ENCODE data around the gene SERPINA6. TPM values are rescaled to one million over a fixed set of nuclear protein-coding genes. Genes with fewer than 3 reads are reported as not detected.

SERPINA6 gene
- total RNA-seq, 1 donor from 2014 or later, result not detected

GRCh38 chr14:94367347-94368242 is 44.5 kb upstream of the SERPINA6 start:
- no peak overlapping the region for H3K27ac Mint-ChIP-seq
- H3K4me3 Mint-ChIP-seq, result no peak overlapping the region
- no peaks in the 10 kb centered on the region for H3K36me3 Mint-ChIP-seq
- no peaks in the 10 kb centered on the region for H3K9me3 Mint-ChIP-seq
- TF ChIP-seq CTCF (IDR thresholded peaks at IDR 0.05; ENCODE audit: unreplicated experiment), result no peak
- no peak for DNase-seq (ENCODE audit: low spot score in 2 of 2, unreplicated experiment in 2 of 2)
- no peaks in the 10 kb centered on the region for H3K4me1 Mint-ChIP-seq
- no peaks in the 10 kb centered on the region for H3K27me3 Mint-ChIP-seq (ENCODE audit: low read depth)

- Mint-ChIP-seq H3K27me3 (ENCODE audit: low read depth) (no peaks in the 10 kb centered on the region), H3K4me3 (no peak within 1 kb of the TSS), H3K4me1 (no peaks in the 10 kb centered on the region), H3K27ac (no peak within 1 kb of the TSS), H3K36me3 (no peaks in the 10 kb centered on the region), H3K9me3 (no peaks in the 10 kb centered on the region)
- TF ChIP-seq CTCF (IDR thresholded peaks at IDR 0.05; ENCODE audit: unreplicated experiment), result no peak
- DNase-seq (ENCODE audit: low spot score in 2 of 2, unreplicated experiment in 2 of 2), result no peak
These were observed 43.2 kb upstream of the SERPINA6 start, which contains the start of gene SERPINA2 for GRCh38 chr14:94366146-94366915. TSS of gene SERPINA2 (minus strand) at chr14:94366698.

- TF ChIP-seq CTCF (IDR thresholded peaks at IDR 0.05; ENCODE audit: unreplicated experiment), result no peak
- DNase-seq (ENCODE audit: low spot score in 2 of 2, unreplicated experiment in 2 of 2), result no peak
- Mint-ChIP-seq H3K27ac (no peak overlapping the region), H3K36me3 (no peaks in the 10 kb centered on the region), H3K4me1 (no peaks in the 10 kb centered on the region), H3K9me3 (no peaks in the 10 kb centered on the region), H3K4me3 (no peak overlapping the region), H3K27me3 (ENCODE audit: low read depth) (no peaks in the 10 kb centered on the region)
These were observed 42.5 kb upstream of the SERPINA6 start for GRCh38 chr14:94365624-94366023.

DNA sequence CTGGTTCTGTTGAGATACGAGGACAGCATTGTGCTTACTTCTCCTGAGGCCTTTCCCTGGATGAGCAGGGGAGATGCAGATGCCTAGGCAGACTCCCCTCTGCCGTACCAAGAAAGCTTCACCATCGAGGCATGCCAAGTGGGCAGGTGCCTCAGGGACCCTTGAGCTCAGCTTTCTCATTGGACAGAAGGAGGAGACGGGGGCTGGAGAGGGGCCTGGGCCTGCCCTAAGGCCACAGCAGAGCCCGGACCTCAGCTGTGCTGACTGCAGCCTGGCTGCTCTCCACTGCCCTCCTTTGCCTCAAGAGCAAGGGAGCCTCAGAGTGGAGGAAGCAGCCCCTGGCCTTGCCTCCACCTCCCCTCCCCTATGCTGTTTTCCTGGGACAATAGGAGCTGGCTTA is 41.8 kb upstream of the SERPINA6 start:
- Mint-ChIP-seq H3K4me1 (no peaks in the 10 kb centered on the region), H3K4me3 (no peak overlapping the region), H3K36me3 (no peaks in the 10 kb centered on the region), H3K27me3 (ENCODE audit: low read depth) (no peaks in the 10 kb centered on the region), H3K27ac (no peak overlapping the region), H3K9me3 (no peaks in the 10 kb centered on the region)
- DNase-seq (ENCODE audit: low spot score in 2 of 2, unreplicated experiment in 2 of 2), result no peak
- no peak for TF ChIP-seq CTCF (IDR thresholded peaks at IDR 0.05; ENCODE audit: unreplicated experiment)

DNA sequence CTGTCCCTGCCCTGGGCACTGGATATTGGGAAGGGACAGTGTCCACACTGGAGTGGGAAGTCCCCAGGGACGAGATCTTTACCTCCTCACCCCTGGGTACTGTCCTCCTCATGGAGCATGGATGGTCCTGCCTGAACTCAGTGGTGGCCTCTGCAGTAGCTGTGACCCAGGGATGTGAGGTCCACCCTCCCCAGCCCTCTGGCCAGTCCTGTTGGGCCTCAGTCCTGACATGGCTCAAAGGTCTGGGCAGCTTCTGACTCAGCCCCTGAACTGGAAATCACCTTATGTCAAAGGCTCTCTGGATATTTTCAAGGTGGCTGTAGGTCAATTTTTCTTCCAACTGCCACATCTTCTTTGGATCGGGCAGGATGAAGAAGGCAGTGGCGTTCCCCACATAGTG is 40.9 kb upstream of the SERPINA6 start:
- Mint-ChIP-seq H3K9me3 (no peaks in the 10 kb centered on the region), H3K4me1 (no peaks in the 10 kb centered on the region), H3K36me3 (no peaks in the 10 kb centered on the region), H3K27ac (no peak overlapping the region), H3K27me3 (ENCODE audit: low read depth) (no peaks in the 10 kb centered on the region), H3K4me3 (no peak overlapping the region)
- no peak for TF ChIP-seq CTCF (IDR thresholded peaks at IDR 0.05; ENCODE audit: unreplicated experiment)
- no peak for DNase-seq (ENCODE audit: low spot score in 2 of 2, unreplicated experiment in 2 of 2)

Measured in mesothelial cell of epicardium (in vitro differentiated cells).